Measurements from ENCODE around the gene VAC14. TPM values are rescaled to one million over a fixed set of nuclear protein-coding genes. Genes with fewer than 3 reads are reported as not detected.

The VAC14 gene
- total and polyA plus RNA-seq, 2 of the 8 experiments (the other 6 are each of a cell fraction or from before 2014, with no cell fraction given), result 56.0 to 108 TPM

GRCh38 chr16:70663524-70664324 lies 137.2 kb downstream of the VAC14 start (continued):
- TF ChIP-seq RAD21 (IDR thresholded peaks at IDR 0.05 in 1 of 2, conservative IDR thresholded peaks at IDR 0.05 in 1 of 2; ENCODE audit: low read depth in 2 of 2, low read length in 2 of 2) (no peak), EGR1 (IDR thresholded peaks at IDR 0.05; ENCODE audit: borderline replicate concordance, low read depth, low read length) (no peak), CREB1 (IDR thresholded peaks at IDR 0.05) (no peak), YY1 (IDR thresholded peaks at IDR 0.05; ENCODE audit: low read depth, low read length) (no peak), SRF (IDR thresholded peaks at IDR 0.05; ENCODE audit: low read depth, low read length) (no peak), SP1 (IDR thresholded peaks at IDR 0.05; ENCODE audit: low read depth, low read length) (no peak), E2F6 (IDR thresholded peaks at IDR 0.05) (no peak), RXRA (IDR thresholded peaks at IDR 0.05; ENCODE audit: insufficient read depth, low read depth, low read length) (no peak), KDM5A (IDR thresholded peaks at IDR 0.05; ENCODE audit: low read length) (no peak)
